Keratinocyte (primary cell): ENCODE data around the gene IL1RAPL2. TPM values are rescaled to one million over a fixed set of nuclear protein-coding genes. Genes with fewer than 3 reads are reported as not detected.

ENCODE experiments used
- DNase-seq: peaks from one replicate; pipeline ENCODE4 v3.0.0-alpha.2; 2011; ENCODE audit warnings: low read depth, missing footprints, low spot score
- FAIRE-seq: peaks from 2 replicates; lab custom pipeline; 2011; peaks lifted over from hg19 to GRCh38; lab: Jason Lieb, UNC
- H2AFZ ChIP-seq: 2 replicates; pipeline ENCODE4 v1.6.0; 2012; ENCODE audit warnings: low read length, control low read depth, inconsistent platforms; ENCODE audit not compliant: control insufficient read depth
- H3K27ac ChIP-seq: 2 replicates; pipeline ENCODE4 v1.5.1; 2011; ENCODE audit warnings: low read length; ENCODE audit not compliant: control insufficient read depth, insufficient read depth
- H3K27me3 ChIP-seq: 3 replicates; pipeline ENCODE4 v1.6.0; 2011; ENCODE audit warnings: low read length; ENCODE audit not compliant: control insufficient read depth, insufficient read depth; ENCODE audit errors: extremely low read depth
- H3K36me3 ChIP-seq, 2 experiments: 2 replicates in 1 of 2; 3 replicates in 1 of 2; pipeline ENCODE4 v1.5.1; 2011; ENCODE audit warnings: low read length in 2 of 2, mild to moderate bottlenecking in 1 of 2; ENCODE audit not compliant: control insufficient read depth in 2 of 2, insufficient read depth in 2 of 2; ENCODE audit errors: extremely low read depth in 1 of 2
- H3K4me1 ChIP-seq: 3 replicates; pipeline ENCODE4 v1.5.1; 2011; ENCODE audit warnings: low read length; ENCODE audit not compliant: control insufficient read depth, insufficient read depth; ENCODE audit errors: extremely low read depth
- H3K4me2 ChIP-seq: 3 replicates; pipeline ENCODE4 v1.6.0; 2011; ENCODE audit warnings: low read depth, low read length; ENCODE audit not compliant: control insufficient read depth, insufficient read depth; ENCODE audit errors: extremely low read depth
- H3K4me3 ChIP-seq, 3 experiments: fragments of 200-600 bp in 1 of 3; sonication (generic) in 1 of 3; 2 replicates in 2 of 3; 3 replicates in 1 of 3; pipeline ENCODE4 v1.5.1; 2011 to 2016; ENCODE audit warnings: low read length in 3 of 3, mild to moderate bottlenecking in 3 of 3, control low read depth in 2 of 3, inconsistent platforms in 1 of 3, low read depth in 1 of 3, mixed read lengths in 1 of 3, mixed run types in 1 of 3, moderate library complexity in 1 of 3; ENCODE audit not compliant: control insufficient read depth in 2 of 3, insufficient read depth in 2 of 3; ENCODE audit errors: extremely low read depth in 1 of 3
- H3K79me2 ChIP-seq: 2 replicates; pipeline ENCODE4 v1.6.0; 2012; ENCODE audit warnings: low read length; ENCODE audit not compliant: control insufficient read depth, insufficient read depth
- H3K9ac ChIP-seq: 3 replicates; pipeline ENCODE4 v1.6.0; 2011; ENCODE audit warnings: low read length; ENCODE audit not compliant: control insufficient read depth, insufficient read depth; ENCODE audit errors: extremely low read depth
- H3K9me1 ChIP-seq: 3 replicates; pipeline ENCODE4 v1.6.0; 2011; ENCODE audit warnings: low read length; ENCODE audit not compliant: control insufficient read depth, insufficient read depth; ENCODE audit errors: extremely low read depth
- H3K9me3 ChIP-seq: 2 replicates; pipeline ENCODE4 v1.5.1; 2012; ENCODE audit warnings: low read depth, low read length; ENCODE audit not compliant: control insufficient read depth
- H4K20me1 ChIP-seq: 3 replicates; pipeline ENCODE4 v1.6.0; 2011; ENCODE audit warnings: low read length; ENCODE audit not compliant: control insufficient read depth, insufficient read depth; ENCODE audit errors: extremely low read depth
- EZH2 ChIP-seq: IDR thresholded peaks from one replicate; pipeline ENCODE4 v1.6.1; 2012; ENCODE audit warnings: inconsistent platforms, mild to moderate bottlenecking, low read length, moderate library complexity
- dilution Hi-C: fragments of 300-500 bp; cut with MboI; formaldehyde crosslinking; loops from one replicate; pipeline ENCODE4 v1.7.0; 2020; ENCODE audit warnings: low sequenced_read_pairs; ENCODE audit not compliant: extremely low pct_ligation_motif_present
- polyA plus RNA-seq, 5 experiments: library from polyadenylated mRNA; depleted of rRNA in 3 of 5; stranded (reverse) in 3 of 5; stranded (forward) in 1 of 5; unstranded in 1 of 5; fragments of >200 nt; gene quantifications; 1 replicate in 1 of 5; 2 replicates in 3 of 5; 3 replicates in 1 of 5; pipeline versions ENCODE4 v1.2.1 to v1.2.3, GENCODE V29; 2011 to 2012; ENCODE audit warnings: missing spikeins in 2 of 5, low read depth in 1 of 5, low replicate concordance in 1 of 5
- TF ChIP-seq, protein P1 (sequence below), 3 experiments: IDR thresholded peaks in 1 of 3; conservative IDR thresholded peaks in 1 of 3; optimal IDR thresholded peaks in 1 of 3; 2 replicates in 2 of 3; 3 replicates in 1 of 3; pipeline versions ENCODE3 to v1.5.1; 2011; ENCODE audit warnings: low read length in 3 of 3, mild to moderate bottlenecking in 3 of 3, moderate library complexity in 2 of 3, control low read depth in 1 of 3, inconsistent platforms in 1 of 3; ENCODE audit not compliant: insufficient read depth in 2 of 3; ENCODE audit errors: extremely low read depth in 1 of 3

Gene IL1RAPL2
- polyA plus RNA-seq, 1 donor (not counting 4 experiments of a cell fraction or from before 2014, with no cell fraction given), result 0.24 TPM

DNA sequence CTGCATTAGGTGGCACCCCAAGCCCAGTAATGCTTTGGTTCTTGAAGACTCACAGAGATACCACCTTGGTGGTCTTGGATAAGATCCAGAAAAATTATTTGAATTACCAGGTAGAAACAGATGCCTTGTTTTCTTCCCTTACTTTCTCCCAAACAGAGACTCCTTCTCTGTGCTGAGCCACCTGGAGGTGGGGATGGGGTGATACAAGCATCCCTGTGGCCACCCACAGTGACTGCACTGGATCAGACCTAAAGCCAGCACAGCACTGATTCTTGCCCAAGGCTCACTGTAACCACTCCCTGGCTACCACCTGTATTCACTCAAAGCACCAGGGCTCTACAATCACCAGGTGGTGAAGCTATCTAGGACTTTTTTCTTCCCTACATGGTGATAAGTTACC, 497.7 kb downstream of the IL1RAPL2 start:
- no peak for DNase-seq

DNA sequence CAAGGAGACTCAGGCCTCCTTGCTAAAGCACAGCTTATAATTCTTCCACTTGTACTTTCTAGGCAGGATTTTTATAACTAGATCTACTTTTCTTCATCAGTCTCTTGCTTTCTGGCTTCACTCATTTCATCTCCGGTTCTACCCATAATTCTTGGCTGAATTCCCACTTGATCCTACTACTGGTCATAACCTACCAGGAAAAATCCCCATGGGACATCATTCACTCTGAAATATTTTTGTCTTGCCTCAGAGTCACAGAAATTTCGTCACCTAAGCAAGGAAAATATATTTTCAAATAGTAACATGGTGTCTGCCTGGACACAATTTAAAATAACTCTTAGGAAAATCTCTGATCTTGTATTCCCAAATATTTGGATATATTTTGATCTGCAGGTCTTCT, 532.2 kb downstream of the IL1RAPL2 start:
- DNase-seq, result no peak
- Histone ChIP-seq H4K20me1 (no peaks in the 10 kb centered on the region), H3K9me1 (no peaks in the 10 kb centered on the region), H3K4me1 (no peaks in the 10 kb centered on the region), H3K4me3 (no peak overlapping the region), H3K27ac (no peak overlapping the region), H3K9me3 (no peaks in the 10 kb centered on the region), H3K4me2 (no peak overlapping the region), H3K36me3 (no peaks in the 10 kb centered on the region), H3K27me3 (no peaks in the 10 kb centered on the region), H2AFZ (no peak overlapping the region), H3K79me2 (no peaks in the 10 kb centered on the region), H3K9ac (no peak overlapping the region)
- FAIRE-seq, result no peak
- TF ChIP-seq, protein P1, sequence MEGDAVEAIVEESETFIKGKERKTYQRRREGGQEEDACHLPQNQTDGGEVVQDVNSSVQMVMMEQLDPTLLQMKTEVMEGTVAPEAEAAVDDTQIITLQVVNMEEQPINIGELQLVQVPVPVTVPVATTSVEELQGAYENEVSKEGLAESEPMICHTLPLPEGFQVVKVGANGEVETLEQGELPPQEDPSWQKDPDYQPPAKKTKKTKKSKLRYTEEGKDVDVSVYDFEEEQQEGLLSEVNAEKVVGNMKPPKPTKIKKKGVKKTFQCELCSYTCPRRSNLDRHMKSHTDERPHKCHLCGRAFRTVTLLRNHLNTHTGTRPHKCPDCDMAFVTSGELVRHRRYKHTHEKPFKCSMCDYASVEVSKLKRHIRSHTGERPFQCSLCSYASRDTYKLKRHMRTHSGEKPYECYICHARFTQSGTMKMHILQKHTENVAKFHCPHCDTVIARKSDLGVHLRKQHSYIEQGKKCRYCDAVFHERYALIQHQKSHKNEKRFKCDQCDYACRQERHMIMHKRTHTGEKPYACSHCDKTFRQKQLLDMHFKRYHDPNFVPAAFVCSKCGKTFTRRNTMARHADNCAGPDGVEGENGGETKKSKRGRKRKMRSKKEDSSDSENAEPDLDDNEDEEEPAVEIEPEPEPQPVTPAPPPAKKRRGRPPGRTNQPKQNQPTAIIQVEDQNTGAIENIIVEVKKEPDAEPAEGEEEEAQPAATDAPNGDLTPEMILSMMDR (optimal IDR thresholded peaks at IDR 0.05 in 1 of 3, IDR thresholded peaks at IDR 0.05 in 1 of 3, conservative IDR thresholded peaks at IDR 0.05 in 1 of 3; ENCODE audit: extremely low read depth in 1 of 3, insufficient read depth in 2 of 3, low read length in 3 of 3), result no peak
- no peak for TF ChIP-seq EZH2
- dilution Hi-C loops, result no loop called here

More for the DNA sequence above, 497.7 kb downstream of the IL1RAPL2 start:
- FAIRE-seq, result no peak
- Histone ChIP-seq H3K4me2 (no peak overlapping the region), H3K4me3 (no peak overlapping the region), H3K79me2 (no peaks in the 10 kb centered on the region), H3K36me3 (no peaks in the 10 kb centered on the region), H3K4me1 (no peaks in the 10 kb centered on the region), H4K20me1 (no peaks in the 10 kb centered on the region), H3K9me3 (no peaks in the 10 kb centered on the region), H3K27me3 (peaks cover 5% of the 10 kb centered on the region), H2AFZ (no peak overlapping the region), H3K27ac (no peak overlapping the region), H3K9me1 (no peaks in the 10 kb centered on the region), H3K9ac (no peak overlapping the region)
- TF ChIP-seq, protein P1 (optimal IDR thresholded peaks at IDR 0.05 in 1 of 3, IDR thresholded peaks at IDR 0.05 in 1 of 3, conservative IDR thresholded peaks at IDR 0.05 in 1 of 3; ENCODE audit: extremely low read depth in 1 of 3, insufficient read depth in 2 of 3, low read length in 3 of 3), result peak in 1 of 3 experiments; percentile 11
- TF ChIP-seq EZH2, result no peak
- dilution Hi-C loops, result no loop called here
